ENCODE data around the gene NPTN.

NPTN gene

GRCh38 chr15:73518180-73518862 lies 114.9 kb downstream of the NPTN start:
- no peak for DNase-seq (ENCODE audit: low spot score)

- DNase-seq (ENCODE audit: low spot score): no peak
Measured at GRCh38 chr15:73517566-73517965, 115.6 kb downstream of the NPTN start.

- no peak for DNase-seq (ENCODE audit: low spot score)
Measured at GRCh38 chr15:73515527-73515926, 117.7 kb downstream of the NPTN start.
